Stimulated activated CD4-positive, alpha-beta T cell treated with anti-CD3 and anti-CD28 coated beads, Interleukin-2, amount 100 ng/mL, for 48 hours (primary cell): ENCODE results near the gene TTC22.
A peak's percentile ranks its signal among the peaks of the same experiment; 100 is the strongest.
"Not testable (repeated sequence)": the region's sequence is repeated elsewhere in the genome, so short reads cannot be mapped to it uniquely, and the experiment has no call there.

Experiments used
- DNase-seq, 2 donors: peaks; one replicate each; pipeline ENCODE4 v3.0.0-alpha.2; 2020

Gene TTC22

DNA sequence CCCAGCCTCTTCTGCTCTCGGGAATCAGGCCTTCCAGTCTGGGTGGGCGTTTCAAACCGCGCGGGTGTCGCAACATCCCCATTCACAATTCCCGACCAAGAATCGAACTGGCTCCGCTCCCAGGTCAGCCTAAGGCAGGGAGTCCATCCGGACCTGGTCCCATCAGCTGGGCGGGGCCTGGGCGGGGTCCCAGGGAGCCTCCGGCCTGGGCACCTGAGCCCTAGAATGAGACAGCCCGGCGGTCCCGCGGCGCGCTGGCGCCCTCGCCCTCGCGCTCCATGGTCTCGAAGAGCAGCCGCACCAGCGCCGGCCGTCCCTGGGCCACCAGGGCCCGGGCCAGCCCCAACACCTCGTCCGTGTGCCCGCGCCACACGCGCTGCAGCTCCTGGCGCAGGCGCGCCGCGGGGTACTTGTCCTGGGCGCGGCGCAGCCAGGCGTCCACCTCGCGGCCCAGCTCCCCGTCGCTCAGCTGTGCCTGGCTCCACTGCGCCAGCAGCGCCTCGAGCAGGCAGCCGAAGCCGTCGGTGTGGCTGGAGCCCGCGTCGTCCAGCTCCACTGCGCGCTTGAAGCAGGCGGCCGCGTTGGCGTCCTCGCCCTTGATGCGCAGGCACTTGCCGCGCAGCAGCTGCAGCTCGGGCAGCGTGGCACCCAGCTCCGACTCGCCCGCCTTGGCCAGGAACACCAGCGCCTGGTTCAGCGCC lies 19.9 kb downstream of the TTC22 start:
- DNase-seq, result no peak

DNA sequence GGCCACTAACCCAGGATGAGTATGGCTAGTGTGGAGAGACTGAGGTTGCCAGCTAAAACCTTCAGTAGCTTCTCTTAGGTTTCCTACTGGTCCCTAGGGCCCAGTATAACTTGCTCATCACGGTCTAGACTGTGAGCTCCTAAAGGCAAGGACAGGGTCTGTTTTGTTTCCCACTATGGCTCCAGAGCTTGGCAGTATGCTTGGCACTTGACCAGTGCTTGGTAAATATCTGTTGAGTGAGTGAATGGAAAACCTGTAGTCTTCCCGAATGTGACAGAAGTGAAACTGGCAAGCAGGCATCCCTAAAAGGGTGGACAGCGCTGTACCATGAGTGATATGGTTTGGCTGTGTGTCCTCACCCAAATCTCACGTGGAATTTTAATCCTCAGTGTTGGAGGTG lies 23.7 kb downstream of the TTC22 start:
- DNase-seq, result no peak

DNA sequence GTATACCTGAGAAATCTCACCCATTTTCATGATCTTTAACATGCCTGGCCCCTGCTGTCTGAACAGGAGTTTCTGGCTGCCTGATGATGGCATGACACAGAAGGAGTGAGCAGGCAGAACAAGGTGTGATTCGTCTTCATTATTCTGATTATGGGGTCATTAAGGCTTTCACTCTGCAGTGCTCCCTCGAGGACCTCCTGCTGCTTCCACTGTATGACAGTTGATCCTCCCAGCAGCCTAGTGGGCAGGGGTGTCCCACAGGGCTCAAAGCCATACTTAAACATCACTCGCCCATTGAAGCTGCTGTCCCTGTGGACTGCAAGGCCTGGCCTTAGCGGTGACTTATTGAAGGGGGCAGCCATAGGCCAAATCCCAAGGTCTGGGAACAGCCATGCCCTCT lies 24.1 kb downstream of the TTC22 start:
- DNase-seq, result no peak

DNA sequence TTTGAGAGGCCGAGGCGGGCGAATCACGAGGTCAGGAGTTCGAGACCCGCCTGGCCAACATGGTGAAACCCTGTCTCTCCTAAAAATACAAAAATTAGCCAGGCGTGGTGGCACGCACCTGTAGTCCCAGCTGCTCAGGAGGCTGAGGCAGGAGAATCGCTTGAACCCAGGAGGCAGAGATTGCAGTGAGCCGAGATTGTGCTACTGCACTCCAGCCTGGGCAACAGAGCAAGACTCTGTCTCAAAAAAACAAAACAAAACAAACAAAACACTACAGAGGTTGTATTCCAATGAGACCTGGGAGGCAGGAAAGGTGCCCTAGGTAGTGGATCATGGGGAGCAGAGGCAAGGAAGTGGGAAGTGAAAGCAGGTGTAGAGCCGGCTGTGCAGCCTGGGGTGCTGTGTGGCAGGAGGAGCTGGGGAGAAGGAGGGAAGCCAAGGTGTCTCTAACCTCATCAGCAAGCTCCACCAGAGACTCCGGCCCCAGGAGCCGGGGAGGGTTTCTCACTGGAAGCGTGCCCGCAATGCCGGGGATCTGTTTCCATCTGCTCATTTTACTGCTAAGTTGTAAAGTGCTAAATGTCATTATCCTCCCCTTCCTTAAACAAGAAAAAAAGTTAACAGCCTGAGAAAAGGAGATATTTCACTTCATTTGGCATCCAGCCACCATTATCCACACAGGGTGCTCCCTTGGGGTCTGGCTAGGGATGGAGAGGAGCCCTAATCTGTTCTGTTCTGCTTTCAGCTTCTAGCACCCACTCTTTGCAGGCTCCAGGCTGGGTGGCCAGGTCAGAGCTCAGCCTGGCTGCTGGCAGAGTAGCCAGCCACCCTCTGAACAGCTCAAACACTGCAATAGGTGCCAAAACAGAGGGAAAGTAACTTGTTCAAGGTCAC lies 25.0 kb downstream of the TTC22 start:
- not testable (repeated sequence) for DNase-seq

DNA sequence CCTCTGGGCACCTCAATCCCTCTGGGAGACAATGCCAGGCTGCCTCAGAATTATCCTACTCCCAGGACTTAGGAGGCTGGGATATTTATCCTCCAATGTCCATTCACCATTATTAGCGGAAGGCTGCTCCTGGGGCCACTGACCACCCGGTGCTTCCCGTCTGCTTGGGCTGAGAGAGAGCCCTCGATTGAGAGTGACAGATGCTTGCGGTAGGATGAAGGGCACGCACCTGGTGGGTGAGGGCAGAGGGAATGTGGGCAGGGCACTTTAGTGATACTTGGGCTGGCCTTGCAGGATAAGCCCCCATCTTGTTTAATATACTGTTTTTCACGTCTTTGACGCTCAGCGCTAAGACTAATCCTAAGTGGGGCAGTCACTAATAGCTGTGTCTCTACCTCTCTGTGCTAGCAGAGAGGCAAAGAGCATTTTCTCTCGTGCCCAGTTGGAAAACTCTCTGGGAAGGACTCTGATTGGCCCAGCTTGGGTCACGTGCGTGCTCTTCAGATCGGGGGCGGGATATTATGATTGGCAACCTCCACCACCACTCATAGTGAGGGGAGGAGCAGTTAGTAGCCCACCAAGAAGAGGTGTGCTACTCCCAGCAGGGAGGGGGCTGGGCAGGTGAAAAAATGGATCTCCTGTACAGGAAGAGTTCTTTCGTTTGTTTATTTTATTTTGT lies 26.2 kb downstream of the TTC22 start:
- DNase-seq, result no peak

DNA sequence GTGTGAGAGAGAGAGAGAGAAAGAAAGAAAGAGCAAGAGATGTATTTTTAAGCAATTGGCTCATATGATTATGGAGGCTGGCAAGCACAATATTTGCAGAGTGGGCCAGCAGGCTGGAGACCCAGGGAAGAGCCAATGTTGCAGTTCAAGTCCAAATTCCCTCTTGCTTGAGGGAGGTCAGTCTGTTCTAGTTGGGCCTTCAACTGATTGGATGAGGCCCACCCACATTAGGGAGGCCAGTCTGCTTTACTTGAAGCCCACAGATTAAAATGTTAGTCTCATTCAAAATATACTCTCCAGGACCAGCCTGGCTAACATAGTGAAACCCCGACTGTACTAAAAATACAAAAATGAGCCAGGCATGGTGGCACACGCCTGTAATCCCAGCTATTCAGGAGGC lies 28.2 kb downstream of the TTC22 start:
- DNase-seq, result no peak

DNA sequence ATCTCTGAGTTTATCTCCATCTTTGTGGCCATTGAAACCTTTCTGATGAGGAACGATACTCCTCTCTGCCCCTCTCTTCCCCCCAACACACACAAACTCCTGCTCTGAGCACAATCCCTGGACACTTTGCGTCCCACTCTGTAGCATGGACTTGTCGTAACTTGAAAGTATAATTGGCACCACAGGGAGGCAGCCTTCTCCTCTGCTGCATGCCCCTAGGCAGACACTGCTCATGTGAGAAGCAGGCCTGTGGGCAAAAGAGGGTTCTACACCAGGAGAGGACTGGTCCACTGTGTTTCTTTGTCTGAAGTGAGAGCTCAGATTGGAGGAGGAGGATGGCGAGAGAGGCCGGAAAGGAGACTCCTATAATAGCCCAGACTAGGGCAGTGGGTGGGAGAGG lies 33.0 kb downstream of the TTC22 start:
- DNase-seq, result no peak

DNA sequence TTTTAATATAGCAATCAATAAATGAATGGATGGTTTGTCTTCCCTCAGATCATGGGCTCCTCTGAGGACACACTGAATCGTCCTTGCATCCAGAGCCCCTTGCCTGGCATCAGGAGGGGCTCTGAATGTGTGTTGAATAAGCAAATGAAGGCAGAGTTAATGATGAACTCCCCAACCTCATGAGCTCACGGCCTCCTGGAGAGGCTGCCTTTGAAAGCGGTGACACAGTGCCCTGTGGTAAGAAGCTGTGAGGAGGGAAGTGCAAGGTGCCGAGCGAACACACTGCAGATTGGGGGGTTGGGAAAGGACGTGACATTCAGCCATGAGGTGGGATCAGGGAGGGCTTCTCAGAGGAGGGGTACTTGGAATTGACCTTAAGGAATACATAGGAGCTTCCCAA lies 33.6 kb downstream of the TTC22 start:
- DNase-seq, result no peak

DNA sequence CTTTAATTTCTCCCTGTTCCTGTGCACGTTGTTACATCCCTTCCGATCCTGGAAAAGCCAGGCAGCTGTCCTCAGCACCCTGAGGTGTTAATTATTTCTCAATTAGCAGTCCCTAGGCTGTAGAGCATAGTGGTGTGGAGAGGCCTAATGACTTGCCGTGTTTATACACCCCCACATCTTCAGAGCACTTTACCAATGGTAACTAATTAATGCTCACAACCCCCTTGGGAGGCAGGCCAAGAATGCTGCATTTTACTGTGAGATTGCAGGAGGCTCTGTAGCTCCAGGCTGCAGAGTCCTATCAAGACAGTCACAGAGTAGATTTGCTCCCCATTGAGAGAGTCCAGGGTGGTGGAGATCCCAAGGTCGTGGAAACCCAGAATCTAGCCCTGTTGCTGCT lies 34.4 kb downstream of the TTC22 start:
- no peak for DNase-seq

DNA sequence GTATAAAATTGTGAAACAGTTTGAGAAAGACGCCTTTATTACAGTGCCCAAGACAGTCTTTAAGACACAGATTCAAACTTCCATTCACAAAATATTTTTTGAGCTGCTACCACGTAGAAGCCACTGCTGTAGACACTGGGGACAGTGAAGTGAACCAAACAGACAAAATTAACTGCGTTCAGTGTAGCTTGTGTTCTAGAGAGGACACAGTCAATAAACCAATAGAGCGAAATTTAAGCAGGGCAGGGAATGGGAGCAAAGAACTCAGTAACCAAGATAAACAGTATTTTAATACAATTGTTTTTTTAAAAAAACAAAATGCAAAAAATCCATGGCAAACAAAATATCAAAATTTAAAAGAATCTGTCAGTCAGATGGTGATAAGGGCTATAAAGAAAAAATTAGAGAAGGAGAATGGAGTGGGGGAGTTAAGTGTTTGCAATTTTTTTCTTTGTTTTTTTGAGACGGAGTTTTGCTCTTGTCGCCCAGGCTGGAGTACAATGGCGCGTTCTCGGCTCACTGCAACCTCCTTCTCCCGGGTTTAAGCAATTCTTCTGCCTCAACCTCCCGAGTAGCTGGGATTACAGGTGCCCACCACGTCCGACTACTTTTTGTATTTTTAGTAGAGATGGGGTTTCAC lies 36.1 kb downstream of the TTC22 start:
- DNase-seq, result no peak

DNA sequence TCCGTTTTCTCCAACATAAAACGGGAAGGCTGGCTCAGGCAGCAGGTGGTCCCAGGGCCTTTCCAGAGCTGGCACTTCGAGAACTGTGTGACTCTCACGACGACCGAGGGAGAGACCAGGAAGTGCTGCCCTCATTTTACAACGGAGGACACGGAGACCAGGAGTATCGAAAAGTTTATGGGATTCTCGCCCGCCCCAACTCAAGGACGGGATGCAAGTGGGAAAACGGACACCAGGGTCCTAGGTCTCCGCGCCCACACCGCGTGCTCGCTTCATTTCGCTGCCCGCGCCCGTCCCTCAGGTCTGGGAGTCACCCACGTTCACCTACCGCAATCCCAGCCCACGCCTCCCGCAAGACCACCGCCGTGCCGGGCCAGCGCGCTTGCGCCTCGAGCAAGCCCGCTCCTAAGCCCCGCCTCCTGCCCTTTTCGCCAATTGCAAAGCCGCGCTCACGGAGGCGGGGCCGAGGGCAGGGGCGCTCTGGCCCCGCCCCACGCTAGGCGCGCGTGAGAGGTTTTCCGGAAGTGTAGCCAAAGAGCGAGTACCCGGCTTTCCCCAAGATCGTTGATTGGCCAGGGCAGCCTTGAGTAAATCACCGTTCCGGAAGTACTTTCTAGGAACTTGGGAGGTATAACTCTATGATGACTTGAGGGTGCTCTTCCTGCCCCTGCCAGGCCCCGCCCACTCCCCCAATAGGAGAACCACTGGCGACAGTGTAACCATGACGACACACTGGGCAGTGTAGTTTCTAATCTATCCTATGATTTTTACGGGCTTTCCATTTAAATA lies 36.8 kb downstream of the TTC22 start, which contains the start of gene PARS2:
TSS of gene PARS2 (minus strand) at position 391 of the 789 bp plus-strand sequence. CDS start 5,362 bp downstream, outside the sequence.
- peak; percentile 94 to 95 for DNase-seq

DNA sequence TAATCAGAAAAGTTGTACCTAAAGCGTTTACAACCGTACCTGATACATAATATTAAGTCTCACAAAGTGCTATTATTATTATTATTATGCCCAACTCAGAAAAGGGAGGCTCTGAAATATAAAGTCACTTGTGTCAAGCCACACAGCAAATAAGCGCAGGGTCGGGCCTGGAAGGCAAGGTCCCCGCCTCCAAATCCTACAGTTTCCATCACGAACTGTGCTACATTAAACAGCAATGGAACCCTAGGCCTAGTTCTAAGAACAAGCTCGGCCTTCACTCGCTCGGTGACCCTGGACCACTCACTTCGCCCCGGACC lies 37.3 kb downstream of the TTC22 start:
- DNase-seq, result peak; percentile 10 to 16

DNA sequence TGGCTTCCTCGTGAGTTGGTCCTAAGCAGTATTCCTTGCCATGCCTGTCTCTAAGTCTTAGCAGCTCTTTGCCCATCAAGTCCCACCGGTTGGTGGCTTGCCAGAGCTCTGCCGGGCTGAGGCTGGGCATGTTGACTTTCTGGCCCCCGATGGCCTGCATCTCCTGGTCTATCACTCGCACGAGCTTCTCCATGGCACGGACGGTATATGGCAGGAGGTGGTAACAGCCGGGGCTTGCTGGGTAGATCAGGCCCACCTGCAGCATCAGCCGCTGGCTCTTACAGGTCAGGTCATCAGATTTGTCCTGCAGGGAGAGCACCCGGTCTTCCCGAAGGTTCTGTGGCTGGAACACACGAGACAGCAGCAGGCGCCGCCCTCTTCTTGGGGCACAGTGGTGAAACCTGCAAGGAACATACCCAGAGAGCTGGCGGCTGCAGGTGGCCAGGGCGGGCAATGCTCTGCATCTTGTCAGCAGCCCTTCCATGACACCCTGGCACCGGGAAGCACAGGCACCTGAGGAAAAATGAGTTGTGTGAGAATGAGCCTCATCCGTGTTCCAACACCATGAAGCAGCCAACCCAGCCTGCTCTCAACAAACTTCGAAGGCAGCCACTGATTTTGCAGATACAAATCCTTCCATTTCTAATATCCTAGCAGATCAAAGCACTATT lies 42.3 kb downstream of the TTC22 start:
- no peak for DNase-seq

DNA sequence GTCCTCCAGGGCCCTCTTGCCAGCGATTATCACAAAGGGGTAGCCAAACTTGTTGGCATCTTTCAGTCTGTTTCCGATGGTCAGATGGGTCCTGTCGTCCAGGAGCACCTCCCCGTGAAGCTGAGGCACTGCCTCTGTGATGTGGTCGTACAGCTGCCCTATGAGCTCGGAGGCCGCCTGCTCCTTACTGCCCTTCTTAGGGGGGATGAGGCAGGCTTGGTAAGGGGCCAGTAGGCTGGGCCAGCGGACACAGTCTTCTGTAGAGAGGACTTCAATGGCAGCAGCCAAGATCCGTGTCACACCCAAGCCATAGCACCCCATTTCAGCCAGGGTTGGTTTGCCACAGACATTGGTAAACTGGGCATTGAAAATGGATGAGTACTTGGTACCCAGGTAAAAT lies 43.3 kb downstream of the TTC22 start:
- DNase-seq, result no peak

DNA sequence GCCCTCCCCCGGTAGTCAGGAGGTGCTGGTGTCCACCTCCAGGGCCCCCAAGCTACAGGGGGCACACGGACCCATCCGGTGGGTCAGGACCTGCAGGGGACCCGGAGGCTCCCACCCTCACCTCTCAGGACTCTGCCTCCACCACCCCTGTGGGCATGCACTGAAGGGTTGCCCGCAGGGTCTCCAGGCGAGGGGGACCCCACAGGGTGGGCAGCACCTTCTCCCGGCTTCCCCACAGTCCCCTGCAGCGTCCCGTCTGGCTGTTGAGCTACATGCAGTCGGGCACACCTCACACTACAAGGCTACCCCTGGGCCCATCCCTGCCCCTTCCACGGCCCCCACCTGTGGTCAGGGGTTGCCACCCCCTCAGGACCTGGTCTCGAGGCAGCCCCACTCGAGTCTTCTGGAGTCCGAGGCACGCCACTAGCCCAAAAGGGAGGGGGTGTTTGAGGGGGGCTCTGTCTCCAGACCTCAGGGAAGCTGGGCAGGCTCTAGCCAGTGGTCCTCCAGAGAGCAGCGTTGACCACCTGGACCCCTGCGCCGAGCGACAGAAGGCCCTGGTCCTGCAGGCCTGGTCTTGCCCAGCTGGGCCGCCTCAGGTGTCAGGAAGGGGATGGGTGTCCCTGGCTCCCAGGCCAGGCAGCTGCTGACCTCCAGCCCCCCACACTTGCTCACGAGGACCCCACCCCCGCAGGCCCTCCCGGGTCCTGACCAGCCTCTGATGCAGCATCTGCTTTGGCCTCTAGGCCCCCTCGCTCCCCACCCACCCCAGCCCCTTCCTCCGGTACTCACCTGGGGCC lies 46.4 kb downstream of the TTC22 start:
- no peak for DNase-seq

DNA sequence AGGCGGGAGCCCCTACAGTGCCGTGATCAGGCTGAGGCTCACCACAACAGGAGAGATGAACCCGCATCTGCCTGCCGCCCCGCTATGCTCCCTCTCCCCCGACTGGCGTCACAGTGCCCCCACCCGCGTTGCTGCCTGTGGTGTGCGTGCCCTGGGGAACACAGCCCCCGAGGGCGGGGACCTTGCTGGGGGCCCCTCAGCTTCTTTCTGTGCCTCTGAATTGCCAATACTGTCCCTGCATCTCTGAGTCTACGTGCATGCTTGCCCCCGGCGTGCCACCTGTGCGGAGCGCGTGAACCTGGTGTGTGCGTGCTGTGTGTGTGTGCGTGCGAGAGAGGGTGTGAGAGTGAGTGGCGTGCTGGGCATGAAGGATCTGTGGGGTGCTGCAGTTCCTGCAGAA lies 47.1 kb downstream of the TTC22 start:
- no peak for DNase-seq

DNA sequence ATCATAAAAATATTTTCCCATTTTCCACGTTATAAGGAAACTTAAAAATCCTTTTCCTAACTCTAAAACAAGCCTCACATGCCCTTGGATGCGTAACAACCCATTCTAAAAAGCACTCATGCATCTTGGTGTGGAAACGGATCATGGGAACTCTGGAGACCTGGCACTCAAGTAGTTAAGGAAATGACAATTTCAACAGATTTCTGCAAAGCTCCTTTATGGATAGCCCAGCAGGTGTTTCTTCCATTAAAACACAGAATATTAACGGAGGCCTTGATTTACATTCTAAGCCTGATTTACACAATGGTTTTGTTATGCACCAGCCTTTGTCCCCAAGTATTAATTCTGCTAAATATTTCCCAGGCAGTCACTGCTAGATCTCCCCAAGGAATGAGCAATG lies 49.7 kb downstream of the TTC22 start:
- no peak for DNase-seq

DNA sequence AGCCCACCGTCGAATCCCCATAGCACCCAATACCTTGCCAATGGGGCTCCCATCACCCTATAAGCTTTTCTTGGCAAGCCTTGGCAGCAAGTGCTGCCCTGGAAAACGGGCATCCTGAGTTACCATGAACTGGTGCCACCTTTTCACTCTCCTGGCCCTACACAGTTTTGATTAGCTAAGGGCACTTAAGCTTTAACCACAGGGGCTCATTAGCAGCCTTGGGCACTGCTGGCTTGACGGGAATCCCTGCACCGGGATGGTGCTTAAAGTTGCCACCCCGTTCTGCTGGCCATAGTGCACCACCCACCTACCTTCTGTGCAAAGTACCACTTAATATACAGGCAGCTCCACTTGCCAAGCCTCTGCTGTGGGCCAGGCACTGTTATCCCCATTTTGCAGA lies 50.5 kb downstream of the TTC22 start:
- no peak for DNase-seq

DNA sequence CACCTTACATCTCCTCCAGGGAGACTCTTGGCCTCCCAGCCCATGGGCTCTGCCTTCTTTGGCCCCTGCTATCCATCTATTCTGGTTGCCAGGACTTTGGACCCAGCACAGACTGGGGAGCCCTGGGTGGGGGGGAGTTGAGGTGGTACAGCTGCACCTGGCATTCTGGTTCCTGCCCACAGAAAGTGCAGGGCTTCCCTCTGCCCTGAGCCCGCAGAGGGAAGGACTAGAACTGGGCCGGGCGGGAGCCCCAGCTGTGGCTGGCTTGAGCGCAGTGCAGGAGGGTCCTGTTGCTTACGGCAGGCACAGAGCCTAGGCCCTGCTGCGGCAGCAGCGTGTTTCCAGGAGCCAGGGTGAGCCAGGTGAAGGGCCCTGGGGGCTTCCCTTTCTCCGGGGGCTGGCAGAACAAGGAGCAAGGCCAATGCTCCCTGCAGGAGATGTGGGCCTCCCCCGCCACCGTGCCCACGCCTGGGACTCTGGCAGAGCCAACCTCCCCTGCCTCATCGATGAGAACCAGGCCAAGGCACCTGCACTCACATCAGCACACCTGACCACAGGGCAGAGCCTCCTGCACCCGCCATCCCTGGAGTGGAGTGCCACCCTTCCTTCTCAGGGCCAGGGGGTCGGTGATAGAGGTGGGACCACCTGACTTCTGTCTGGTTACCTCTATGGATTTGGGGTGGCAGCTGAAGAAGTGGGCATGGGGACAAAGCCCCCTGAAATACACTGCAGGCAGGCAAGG lies 52.9 kb downstream of the TTC22 start:
- DNase-seq, result no peak

DNA sequence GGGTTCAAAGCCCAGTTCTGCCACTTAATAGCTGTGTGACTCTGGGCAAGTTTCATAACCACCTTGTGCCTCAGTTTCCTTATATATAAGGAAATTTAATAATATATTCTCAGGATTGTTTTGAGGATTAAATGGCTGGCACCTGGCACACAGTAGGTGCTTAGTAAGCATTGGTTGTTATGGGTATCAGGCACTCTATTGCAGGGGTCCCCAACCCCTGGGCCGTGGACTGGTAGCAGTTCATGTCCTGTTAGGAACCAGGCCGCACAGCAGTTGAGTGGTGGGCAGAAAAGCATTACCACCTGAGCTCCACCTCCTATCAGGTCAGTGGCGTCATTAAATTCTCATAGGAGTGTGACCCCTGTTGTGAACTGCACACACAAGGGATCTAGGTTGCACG lies 55.3 kb downstream of the TTC22 start:
- no peak for DNase-seq
